ENCODE measurements around the gene PXDN. TPM values are rescaled to one million over a fixed set of nuclear protein-coding genes. Genes with fewer than 3 reads are reported as not detected.

PXDN gene
- total and polyA plus RNA-seq, 4 donors: 42.8 to 69.7 (median 59.7) TPM

DNA sequence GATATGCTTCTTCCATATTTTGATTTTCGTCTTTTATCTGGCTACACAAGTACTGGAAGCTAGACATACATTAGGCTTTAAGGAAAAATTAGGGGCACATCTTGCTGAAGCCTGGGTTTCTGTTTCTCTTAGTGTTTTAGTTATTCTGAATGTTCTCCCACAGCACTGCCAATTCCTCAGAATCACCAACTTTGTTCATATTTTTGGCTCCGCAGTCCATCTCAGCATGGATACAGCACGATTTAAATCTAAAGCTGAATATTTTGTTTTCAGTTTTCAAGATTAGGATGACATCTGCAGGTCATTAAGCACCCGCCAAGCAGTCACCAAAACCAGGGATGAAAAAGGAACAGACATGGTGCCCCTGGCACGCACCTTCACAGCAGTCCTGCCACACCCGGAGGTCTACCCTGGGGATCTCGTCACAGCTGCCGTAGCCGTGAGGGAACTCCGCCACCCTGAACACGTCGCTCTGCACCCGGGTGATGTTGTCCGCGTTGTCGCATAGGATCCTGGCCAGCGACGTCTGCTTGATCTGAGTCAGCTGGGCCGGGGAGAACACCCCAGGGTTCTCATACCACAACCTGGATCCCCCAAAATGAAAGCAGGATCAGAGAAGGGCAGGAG, 101.2 kb downstream of the PXDN start:
- Histone ChIP-seq H3K27me3 (ENCODE audit: control insufficient read depth, insufficient read depth, low read length) (no peaks in the 10 kb centered on the region), H3K9me3 (ENCODE audit: control insufficient read depth, insufficient read depth, low read length) (no peaks in the 10 kb centered on the region), H3K4me3 (ENCODE audit: low read depth, low read length) (no peak overlapping the region), H3K4me1 (ENCODE audit: control insufficient read depth, insufficient read depth, low read length) (peaks cover 26% of the 10 kb centered on the region), H3K36me3 (ENCODE audit: control insufficient read depth, insufficient read depth, low read length) (peaks cover 64% of the 10 kb centered on the region), H3K27ac (ENCODE audit: low read depth, low read length) (peak overlapping the region; percentile 62)
- DNase-seq (ENCODE audit: low read depth in 4 of 6, low spot score in 6 of 6): peak in 1 of 6 donors; percentile 21
- 87% methylated on average over 13 of the region's 19 CpGs for WGBS (ENCODE audit: insufficient coverage)

DNA sequence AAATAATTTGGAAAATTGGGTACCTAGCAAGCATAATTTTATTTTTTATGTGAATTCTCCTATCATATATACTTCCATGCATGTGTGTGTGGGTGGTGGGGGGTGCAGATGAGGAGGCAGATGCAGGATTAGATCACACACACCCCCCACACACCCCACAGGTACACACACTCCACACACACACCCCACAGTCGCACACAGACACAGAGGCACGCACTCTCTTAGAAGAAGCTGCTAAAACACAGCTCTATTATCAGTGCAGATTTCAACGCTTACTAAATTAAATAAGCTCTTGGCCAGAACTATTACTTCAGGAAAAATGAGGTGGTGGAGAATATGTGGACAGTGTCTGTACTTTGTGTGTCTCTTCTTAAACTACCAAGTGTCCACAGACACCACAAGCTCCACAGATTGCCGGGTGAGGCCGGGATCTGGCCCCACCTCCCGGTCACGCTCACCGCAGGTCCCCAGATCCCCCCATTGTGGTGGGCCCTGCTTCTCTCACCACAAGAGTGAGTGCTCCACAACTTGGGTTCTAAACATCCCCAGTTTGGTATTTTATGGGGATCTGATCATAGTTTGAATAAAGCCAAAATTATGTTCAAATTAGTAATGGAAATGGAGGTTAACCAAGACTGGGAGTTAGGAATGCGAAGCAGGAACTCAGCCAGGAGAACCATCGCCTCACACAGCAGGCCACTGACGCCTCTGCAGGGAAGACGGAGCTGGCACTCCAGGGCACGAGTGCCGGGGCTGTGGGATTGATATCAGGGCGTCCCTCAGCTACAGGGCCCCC, 102.1 kb downstream of the PXDN start:
- Histone ChIP-seq H3K27ac (ENCODE audit: low read depth, low read length) (peak overlapping the region; percentile 62), H3K36me3 (ENCODE audit: control insufficient read depth, insufficient read depth, low read length) (peaks cover 58% of the 10 kb centered on the region), H3K4me3 (ENCODE audit: low read depth, low read length) (no peak overlapping the region), H3K4me1 (ENCODE audit: control insufficient read depth, insufficient read depth, low read length) (peaks cover 26% of the 10 kb centered on the region), H3K9me3 (ENCODE audit: control insufficient read depth, insufficient read depth, low read length) (no peaks in the 10 kb centered on the region), H3K27me3 (ENCODE audit: control insufficient read depth, insufficient read depth, low read length) (no peaks in the 10 kb centered on the region)
- no peak for DNase-seq (ENCODE audit: low read depth in 4 of 6, low spot score in 6 of 6)
- WGBS (ENCODE audit: insufficient coverage): 63% methylated on average over 9 of the region's 15 CpGs

DNA sequence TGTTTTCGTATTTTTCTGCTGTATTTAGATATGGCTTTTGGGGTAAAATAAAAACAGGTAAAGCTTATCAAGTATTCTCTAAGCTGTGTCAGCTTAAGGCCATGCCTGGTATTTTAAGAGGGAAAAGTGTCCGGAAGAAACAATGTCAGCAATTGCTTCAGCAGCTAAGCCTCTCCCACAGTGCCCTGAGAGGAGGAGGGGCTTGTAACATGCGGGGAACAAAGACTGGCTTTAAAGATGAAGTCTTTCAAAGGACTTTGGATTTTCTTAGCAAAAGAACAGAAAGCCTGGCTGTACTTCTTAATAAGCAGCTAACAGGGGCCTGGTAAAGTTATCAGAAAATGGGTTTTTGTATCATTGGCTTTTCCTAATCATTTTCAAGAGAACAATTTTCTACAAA, 102.8 kb downstream of the PXDN start:
- no peaks in the 10 kb centered on the region for H3K9me3 ChIP-seq (ENCODE audit: control insufficient read depth, insufficient read depth, low read length)
- peak overlapping the region; percentile 62 for H3K27ac ChIP-seq (ENCODE audit: low read depth, low read length)
- WGBS (ENCODE audit: insufficient coverage): 44% methylated on average over 2 of the region's 3 CpGs
- no peaks in the 10 kb centered on the region for H3K27me3 ChIP-seq (ENCODE audit: control insufficient read depth, insufficient read depth, low read length)
- peak in 4 of 6 donors; percentile 28 to 78 (median 52) for DNase-seq (ENCODE audit: low read depth in 4 of 6, low spot score in 6 of 6)
- H3K4me1 ChIP-seq (ENCODE audit: control insufficient read depth, insufficient read depth, low read length): peaks cover 26% of the 10 kb centered on the region
- no peak overlapping the region for H3K4me3 ChIP-seq (ENCODE audit: low read depth, low read length)
- H3K36me3 ChIP-seq (ENCODE audit: control insufficient read depth, insufficient read depth, low read length): peaks cover 64% of the 10 kb centered on the region

DNA sequence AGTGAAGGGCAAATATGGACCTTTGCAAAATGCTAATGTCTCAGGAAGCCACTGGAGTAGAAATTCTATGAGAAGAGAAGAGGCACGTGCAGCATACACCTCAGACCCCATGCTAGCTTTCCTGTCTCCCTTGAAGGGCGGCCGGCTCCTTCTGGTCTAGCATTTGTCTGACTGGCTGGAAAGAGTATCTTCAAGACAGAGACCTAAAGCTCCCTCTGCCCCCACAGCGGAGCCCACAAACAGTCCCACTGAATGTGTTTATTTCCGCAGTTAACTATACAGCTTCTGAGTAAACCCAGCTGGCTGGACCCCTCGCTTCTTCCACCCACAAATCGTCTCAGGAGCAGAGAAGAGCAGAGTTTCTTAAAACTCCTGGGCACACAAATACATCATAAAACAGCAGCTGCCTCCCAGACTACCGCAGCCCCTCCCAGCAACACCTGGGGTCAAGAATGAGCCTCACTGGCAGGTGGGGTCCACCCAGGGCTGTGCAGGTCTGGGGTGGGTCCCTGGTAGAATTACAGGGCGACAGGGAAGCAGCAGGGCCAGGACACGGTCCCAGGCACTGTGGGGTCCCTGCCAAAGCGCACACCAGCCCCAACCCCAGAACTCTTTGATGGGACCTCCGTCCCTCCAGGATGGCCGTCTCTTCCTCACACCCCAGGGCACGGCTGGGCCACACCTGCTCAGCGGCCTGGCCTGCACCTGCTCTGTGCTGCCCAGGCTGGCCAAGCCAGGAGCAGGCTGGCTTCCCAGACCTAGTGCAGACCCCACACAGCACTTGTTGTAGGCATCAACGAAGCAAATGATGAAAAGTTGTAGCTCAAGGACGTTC, 103.8 kb downstream of the PXDN start:
- no peaks in the 10 kb centered on the region for H3K9me3 ChIP-seq (ENCODE audit: control insufficient read depth, insufficient read depth, low read length)
- no peak for DNase-seq (ENCODE audit: low read depth in 4 of 6, low spot score in 6 of 6)
- H3K36me3 ChIP-seq (ENCODE audit: control insufficient read depth, insufficient read depth, low read length): peaks cover 64% of the 10 kb centered on the region
- H3K27ac ChIP-seq (ENCODE audit: low read depth, low read length): peak overlapping the region; percentile 62
- WGBS (ENCODE audit: insufficient coverage): 88% methylated on average over 14 of the region's 17 CpGs
- no peaks in the 10 kb centered on the region for H3K27me3 ChIP-seq (ENCODE audit: control insufficient read depth, insufficient read depth, low read length)
- H3K4me1 ChIP-seq (ENCODE audit: control insufficient read depth, insufficient read depth, low read length): peaks cover 20% of the 10 kb centered on the region
- H3K4me3 ChIP-seq (ENCODE audit: low read depth, low read length): no peak overlapping the region

DNA sequence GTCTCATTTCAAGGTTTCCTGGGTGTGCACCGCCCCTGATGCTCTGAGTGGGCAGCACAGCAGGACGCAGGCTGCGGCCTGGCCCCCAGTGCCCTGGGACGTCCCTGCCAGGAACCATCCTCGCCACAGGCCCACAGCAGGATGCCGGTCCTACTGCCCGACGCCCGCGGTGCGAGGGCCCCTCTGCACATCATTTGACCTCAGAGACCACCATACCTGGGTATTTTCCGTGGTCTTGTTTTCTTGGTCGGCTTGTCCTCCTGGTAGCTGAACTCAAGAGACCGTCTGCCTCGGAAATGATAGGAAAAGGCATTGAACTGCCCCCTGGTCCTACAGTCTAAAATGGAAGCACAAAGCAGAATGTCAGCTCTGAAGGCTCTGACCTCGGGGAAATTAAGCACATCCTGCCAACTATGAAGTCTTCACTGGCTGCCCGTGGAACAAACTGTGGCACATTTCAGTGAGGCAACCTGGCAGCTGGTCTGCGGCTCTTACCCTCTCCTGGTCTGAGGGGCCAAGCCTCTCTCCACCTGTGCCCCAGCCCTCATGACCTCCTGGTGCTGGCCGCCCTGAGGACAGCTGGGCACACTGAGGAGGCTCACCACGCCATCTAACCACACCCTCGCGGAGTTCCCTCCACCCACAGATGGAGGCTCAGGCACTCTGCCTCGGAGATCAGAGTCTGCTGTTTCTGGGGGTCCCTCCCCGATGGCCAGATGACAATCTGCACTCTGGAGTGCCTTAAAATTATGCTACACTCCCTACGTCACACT, 105.0 kb downstream of the PXDN start:
- peaks cover 71% of the 10 kb centered on the region for H3K36me3 ChIP-seq (ENCODE audit: control insufficient read depth, insufficient read depth, low read length)
- peaks cover 20% of the 10 kb centered on the region for H3K4me1 ChIP-seq (ENCODE audit: control insufficient read depth, insufficient read depth, low read length)
- no peak for DNase-seq (ENCODE audit: low read depth in 4 of 6, low spot score in 6 of 6)
- H3K27ac ChIP-seq (ENCODE audit: low read depth, low read length): no peak overlapping the region
- 96% methylated on average over 24 of the region's 25 CpGs for WGBS (ENCODE audit: insufficient coverage)
- no peaks in the 10 kb centered on the region for H3K27me3 ChIP-seq (ENCODE audit: control insufficient read depth, insufficient read depth, low read length)
- H3K9me3 ChIP-seq (ENCODE audit: control insufficient read depth, insufficient read depth, low read length): no peaks in the 10 kb centered on the region
- no peak overlapping the region for H3K4me3 ChIP-seq (ENCODE audit: low read depth, low read length)

DNA sequence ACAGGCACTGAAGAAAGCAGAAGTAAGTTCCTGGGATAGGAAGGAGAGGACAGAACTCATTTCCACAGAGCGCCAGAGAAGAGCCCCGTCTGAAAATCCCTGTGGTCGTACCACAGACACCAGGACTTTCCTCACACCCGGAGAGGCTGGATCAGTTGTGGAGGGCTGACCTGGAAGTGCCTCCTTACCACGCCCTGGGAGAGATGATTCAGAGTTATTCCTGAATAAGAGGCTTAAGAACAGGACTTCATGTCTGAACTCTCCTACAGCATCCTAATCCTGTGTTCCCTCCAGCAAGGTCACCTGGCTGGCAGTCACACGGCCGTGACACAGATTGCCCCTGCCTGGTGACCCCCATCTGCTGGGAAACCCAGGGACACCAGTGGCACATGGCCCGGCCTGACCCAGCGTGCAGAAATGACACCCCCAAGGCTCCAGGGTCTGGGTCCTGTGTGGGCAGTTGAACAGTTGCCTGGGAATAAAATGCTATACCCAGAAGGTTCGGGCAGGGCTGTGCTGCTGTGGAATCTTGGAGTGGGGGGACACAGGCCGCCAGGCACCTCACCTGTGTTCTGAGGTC, 105.9 kb downstream of the PXDN start:
- Histone ChIP-seq H3K27me3 (ENCODE audit: control insufficient read depth, insufficient read depth, low read length) (no peaks in the 10 kb centered on the region), H3K9me3 (ENCODE audit: control insufficient read depth, insufficient read depth, low read length) (no peaks in the 10 kb centered on the region), H3K36me3 (ENCODE audit: control insufficient read depth, insufficient read depth, low read length) (peaks cover 74% of the 10 kb centered on the region), H3K4me1 (ENCODE audit: control insufficient read depth, insufficient read depth, low read length) (peaks cover 20% of the 10 kb centered on the region), H3K4me3 (ENCODE audit: low read depth, low read length) (no peak overlapping the region), H3K27ac (ENCODE audit: low read depth, low read length) (no peak overlapping the region)
- no peak for DNase-seq (ENCODE audit: low read depth in 4 of 6, low spot score in 6 of 6)
- 93% methylated on average over 6 of the region's 11 CpGs for WGBS (ENCODE audit: insufficient coverage)

DNA sequence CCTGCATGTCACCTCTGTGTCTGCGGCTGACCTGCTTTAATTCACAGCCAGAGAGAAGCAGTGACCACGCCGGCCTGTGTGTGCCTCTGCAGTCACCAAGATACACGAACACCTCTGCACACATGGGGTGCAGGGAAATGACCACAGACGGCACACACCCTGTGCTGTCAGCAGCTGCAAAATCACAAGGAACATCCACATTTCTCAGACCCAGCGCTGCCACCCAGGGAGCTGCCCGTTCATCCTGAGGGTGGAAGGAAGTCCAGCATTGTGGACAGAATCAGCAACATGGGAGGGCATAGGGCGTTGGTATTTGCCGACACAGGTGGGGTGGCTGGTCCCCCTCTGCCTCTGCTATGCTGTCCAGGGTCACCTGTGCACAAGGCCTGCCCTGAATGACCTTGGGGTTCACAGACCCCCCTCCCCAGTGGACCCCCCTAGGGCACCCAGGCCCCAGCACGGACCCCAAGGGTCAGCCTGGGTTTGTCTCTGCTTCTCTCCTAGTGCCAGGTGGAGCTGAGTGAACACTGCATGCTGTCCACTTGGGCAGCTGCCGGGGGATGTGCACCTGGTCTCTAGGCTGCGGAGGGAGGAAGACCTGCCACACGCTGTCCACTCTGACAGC, 107.4 kb downstream of the PXDN start:
- H3K27ac ChIP-seq (ENCODE audit: low read depth, low read length): no peak overlapping the region
- H3K4me1 ChIP-seq (ENCODE audit: control insufficient read depth, insufficient read depth, low read length): peaks cover 10% of the 10 kb centered on the region
- 70% methylated on average over 10 of the region's 13 CpGs for WGBS (ENCODE audit: insufficient coverage)
- no peaks in the 10 kb centered on the region for H3K9me3 ChIP-seq (ENCODE audit: control insufficient read depth, insufficient read depth, low read length)
- peaks cover 78% of the 10 kb centered on the region for H3K36me3 ChIP-seq (ENCODE audit: control insufficient read depth, insufficient read depth, low read length)
- no peak for DNase-seq (ENCODE audit: low read depth in 4 of 6, low spot score in 6 of 6)
- H3K27me3 ChIP-seq (ENCODE audit: control insufficient read depth, insufficient read depth, low read length): no peaks in the 10 kb centered on the region
- no peak overlapping the region for H3K4me3 ChIP-seq (ENCODE audit: low read depth, low read length)

DNA sequence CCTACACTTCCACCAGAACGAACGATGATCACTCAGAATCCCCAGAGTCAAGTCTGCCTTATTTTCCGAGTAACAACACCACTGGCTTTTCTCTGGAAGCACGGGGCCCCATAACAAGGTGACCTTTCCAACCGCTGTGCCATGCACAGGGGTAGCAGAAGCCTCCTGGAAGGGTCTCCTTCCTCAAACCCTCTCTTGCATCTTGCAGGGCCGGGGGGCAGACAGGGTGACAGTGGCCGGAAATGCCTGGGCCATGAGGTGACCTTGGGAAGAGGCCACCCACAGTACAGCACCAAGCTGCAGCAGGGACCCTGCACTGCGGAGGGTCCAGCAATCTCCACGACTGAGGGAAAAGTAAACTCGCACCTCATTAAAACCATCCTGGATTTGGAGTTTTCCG, 108.5 kb downstream of the PXDN start:
- Histone ChIP-seq H3K27me3 (ENCODE audit: control insufficient read depth, insufficient read depth, low read length) (no peaks in the 10 kb centered on the region), H3K4me1 (ENCODE audit: control insufficient read depth, insufficient read depth, low read length) (peaks cover 4% of the 10 kb centered on the region), H3K9me3 (ENCODE audit: control insufficient read depth, insufficient read depth, low read length) (no peaks in the 10 kb centered on the region), H3K27ac (ENCODE audit: low read depth, low read length) (no peak overlapping the region), H3K4me3 (ENCODE audit: low read depth, low read length) (no peak overlapping the region), H3K36me3 (ENCODE audit: control insufficient read depth, insufficient read depth, low read length) (peaks cover 76% of the 10 kb centered on the region)
- 92% methylated on average over 7 of the region's 11 CpGs for WGBS (ENCODE audit: insufficient coverage)
- no peak for DNase-seq (ENCODE audit: low read depth in 4 of 6, low spot score in 6 of 6)

All from spinal cord (tissue), 10 donors.